HG03571 (cell line): ENCODE measurements around the gene BAIAP3.

Source experiments
- ATAC-seq: cut with Tn5 transposase; IDR thresholded peaks from one replicate; pipeline ENCODE4 v1.9.1; 2021; ENCODE audit not compliant: unreplicated experiment

BAIAP3 gene

GRCh38 chr16:1330931-1331711 lies 2.3 kb upstream of the BAIAP3 start:
- no peak for ATAC-seq

GRCh38 chr16:1331712-1332617 lies 1.5 kb upstream of the BAIAP3 start:
- no peak for ATAC-seq

- no peak for ATAC-seq
These were observed 762 bp upstream of the BAIAP3 start for GRCh38 chr16:1332618-1333148.

GRCh38 chr16:1333854-1334700 lies 632 bp downstream of the BAIAP3 start:
- no peak for ATAC-seq

- ATAC-seq = no peak
These were observed 1.3 kb downstream of the BAIAP3 start for GRCh38 chr16:1334739-1335138.

- ATAC-seq = no peak
These were observed 1.9 kb downstream of the BAIAP3 start for GRCh38 chr16:1335211-1335971.

- no peak for ATAC-seq
These were observed 2.6 kb downstream of the BAIAP3 start for GRCh38 chr16:1335996-1336395.

- ATAC-seq = no peak
These were observed 3.2 kb downstream of the BAIAP3 start for GRCh38 chr16:1336619-1337018.

- no peak for ATAC-seq
These were observed 4.0 kb downstream of the BAIAP3 start for GRCh38 chr16:1337486-1337885.

- no peak for ATAC-seq
These were observed 4.8 kb downstream of the BAIAP3 start for GRCh38 chr16:1338119-1338730.

GRCh38 chr16:1338855-1339675 lies 5.6 kb downstream of the BAIAP3 start:
- ATAC-seq = no peak

- ATAC-seq = no peak
These were observed 7.5 kb downstream of the BAIAP3 start for GRCh38 chr16:1340730-1341494.

GRCh38 chr16:1341495-1342420 lies 8.3 kb downstream of the BAIAP3 start:
- ATAC-seq = no peak

- peak; percentile 70 for ATAC-seq
These were observed 9.3 kb downstream of the BAIAP3 start for GRCh38 chr16:1342526-1343427.

GRCh38 chr16:1343428-1344242 lies 10.2 kb downstream of the BAIAP3 start:
- peak; percentile 1 for ATAC-seq
